Measurements from ENCODE around the gene SOCS2.

Gene SOCS2

GRCh38 chr12:93589081-93589480 lies 16.6 kb downstream of the SOCS2 start:
- Histone ChIP-seq H3K9ac (ENCODE audit: low read length) (no peak overlapping the region), H3K4me1 (ENCODE audit: low read length) (peaks cover 17% of the 10 kb centered on the region), H2AFZ (ENCODE audit: low read depth, low read length) (no peak overlapping the region)

DNA sequence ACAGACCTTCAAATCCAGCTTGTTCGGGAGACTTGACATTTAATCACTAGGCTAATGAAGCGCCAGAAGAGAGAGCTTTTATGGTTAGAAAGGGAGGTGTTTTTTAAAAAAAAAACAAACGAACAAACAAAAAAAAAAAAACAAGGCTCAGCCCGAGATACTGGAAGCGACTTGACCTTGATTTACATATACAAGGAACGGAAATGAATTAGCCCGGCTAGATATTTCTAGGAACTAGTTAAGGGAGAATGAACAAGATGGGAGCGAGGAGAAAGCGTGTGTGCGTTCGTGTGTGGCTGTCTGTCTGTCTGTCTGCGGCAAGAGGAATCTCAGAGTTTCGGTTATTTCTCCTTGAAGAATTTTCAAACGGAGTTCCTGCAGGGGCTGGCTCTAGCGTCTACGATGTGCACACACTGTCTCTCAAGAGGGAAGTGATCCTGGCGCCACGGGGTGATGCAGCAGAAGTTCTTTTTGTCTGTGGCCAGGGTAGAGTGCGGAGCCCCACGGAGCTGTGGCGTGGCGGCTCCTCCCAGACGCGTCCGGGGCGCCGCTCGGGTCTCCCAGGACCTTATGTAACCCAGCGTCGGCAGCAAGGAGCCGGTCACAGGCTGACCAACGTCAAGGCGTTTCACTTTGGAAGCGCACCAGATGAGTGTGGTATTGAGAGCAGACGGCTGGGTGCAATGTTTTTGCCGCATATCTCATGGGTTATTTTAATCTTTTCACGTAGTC lies 18.8 kb downstream of the SOCS2 start:
- Histone ChIP-seq H3K4me1 (ENCODE audit: low read length) (peaks cover 26% of the 10 kb centered on the region), H2AFZ (ENCODE audit: low read depth, low read length) (peak overlapping the region; percentile 93), H3K27ac (ENCODE audit: low read length) (peak overlapping the region; percentile 38), H3K9ac (ENCODE audit: low read length) (peak overlapping the region; percentile 72), H3K36me3 (replicated peaks; ENCODE audit: low read depth, low read length) (no peaks in the 10 kb centered on the region), H3K27me3 (ENCODE audit: low read depth, low read length) (no peaks in the 10 kb centered on the region), H4K20me1 (ENCODE audit: insufficient read depth, low read length) (no peaks in the 10 kb centered on the region), H3K9me3 (ENCODE audit: insufficient read depth, low read length) (no peaks in the 10 kb centered on the region), H3K4me2 (ENCODE audit: low read length) (peak overlapping the region; percentile 74), H3K4me3 (ENCODE audit: low read length) (peak overlapping the region; percentile 82), H3K79me2 (ENCODE audit: low read length) (no peaks in the 10 kb centered on the region)
- TF ChIP-seq CTCF (IDR thresholded peaks at IDR 0.05; ENCODE audit: low read depth, low read length), result no peak
- TF ChIP-seq EZH2phosphoT487 (IDR thresholded peaks at IDR 0.05; ENCODE audit: low read depth), result no peak

More at GRCh38 chr12:93589081-93589480, 16.6 kb downstream of the SOCS2 start:
- Histone ChIP-seq H3K79me2 (ENCODE audit: low read length) (no peaks in the 10 kb centered on the region), H3K4me2 (ENCODE audit: low read length) (no peak overlapping the region), H3K9me3 (ENCODE audit: insufficient read depth, low read length) (no peaks in the 10 kb centered on the region), H4K20me1 (ENCODE audit: insufficient read depth, low read length) (no peaks in the 10 kb centered on the region), H3K27ac (ENCODE audit: low read length) (no peak overlapping the region), H3K36me3 (replicated peaks; ENCODE audit: low read depth, low read length) (no peaks in the 10 kb centered on the region), H3K27me3 (ENCODE audit: low read depth, low read length) (no peaks in the 10 kb centered on the region), H3K4me3 (ENCODE audit: low read length) (no peak overlapping the region)
- TF ChIP-seq EZH2phosphoT487 (IDR thresholded peaks at IDR 0.05; ENCODE audit: low read depth) (no peak), CTCF (IDR thresholded peaks at IDR 0.05; ENCODE audit: low read depth, low read length) (no peak)

DNA sequence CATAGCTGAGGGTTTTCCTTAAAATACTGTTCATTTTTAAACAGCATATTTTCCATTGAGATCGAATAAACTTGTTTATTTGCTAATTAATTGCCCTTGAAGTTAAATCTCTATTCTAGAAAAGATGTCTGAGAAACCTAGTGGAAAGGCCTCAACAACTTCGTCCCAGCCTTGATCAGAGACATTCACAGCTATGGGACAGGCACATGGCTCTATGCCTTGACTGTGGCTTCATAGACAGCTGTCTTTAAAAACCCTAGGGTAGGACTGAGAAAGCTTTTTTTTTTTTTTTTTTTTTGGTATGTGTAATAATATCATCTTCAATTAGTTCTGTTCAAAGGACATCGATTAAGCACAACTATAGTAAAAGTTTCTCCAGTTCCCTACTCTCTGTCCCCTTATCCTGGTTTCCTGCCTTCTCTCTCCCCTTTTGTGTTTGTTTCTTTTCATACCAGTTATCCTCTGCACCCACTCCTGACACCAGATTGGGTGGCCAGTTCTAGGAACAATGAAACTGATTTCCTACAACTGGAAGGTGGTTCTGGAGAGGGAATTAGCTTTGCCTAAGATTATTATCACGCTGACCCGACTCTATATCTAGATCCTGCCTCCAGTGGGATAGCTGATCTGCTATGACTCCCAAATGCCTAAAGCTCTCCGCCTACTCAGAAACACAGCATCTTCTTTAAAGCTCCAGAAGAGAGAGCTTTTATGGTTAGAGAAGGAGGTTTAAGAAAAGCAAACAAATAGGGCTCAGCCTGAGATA lies 20.3 kb downstream of the SOCS2 start:
- no peaks in the 10 kb centered on the region for H3K9me3 ChIP-seq (ENCODE audit: insufficient read depth, low read length)
- TF ChIP-seq CTCF (IDR thresholded peaks at IDR 0.05; ENCODE audit: low read depth, low read length) (no peak), EZH2phosphoT487 (IDR thresholded peaks at IDR 0.05; ENCODE audit: low read depth) (no peak)
- H3K79me2 ChIP-seq (ENCODE audit: low read length), result no peaks in the 10 kb centered on the region
- H2AFZ ChIP-seq (ENCODE audit: low read depth, low read length), result no peak overlapping the region
- H4K20me1 ChIP-seq (ENCODE audit: insufficient read depth, low read length), result no peaks in the 10 kb centered on the region
- no peak overlapping the region for H3K4me3 ChIP-seq (ENCODE audit: low read length)
- H3K4me1 ChIP-seq (ENCODE audit: low read length), result peaks cover 26% of the 10 kb centered on the region
- no peaks in the 10 kb centered on the region for H3K36me3 ChIP-seq (replicated peaks; ENCODE audit: low read depth, low read length)
- no peak overlapping the region for H3K4me2 ChIP-seq (ENCODE audit: low read length)
- H3K27ac ChIP-seq (ENCODE audit: low read length), result no peak overlapping the region
- no peaks in the 10 kb centered on the region for H3K27me3 ChIP-seq (ENCODE audit: low read depth, low read length)
- H3K9ac ChIP-seq (ENCODE audit: low read length), result no peak overlapping the region

DNA sequence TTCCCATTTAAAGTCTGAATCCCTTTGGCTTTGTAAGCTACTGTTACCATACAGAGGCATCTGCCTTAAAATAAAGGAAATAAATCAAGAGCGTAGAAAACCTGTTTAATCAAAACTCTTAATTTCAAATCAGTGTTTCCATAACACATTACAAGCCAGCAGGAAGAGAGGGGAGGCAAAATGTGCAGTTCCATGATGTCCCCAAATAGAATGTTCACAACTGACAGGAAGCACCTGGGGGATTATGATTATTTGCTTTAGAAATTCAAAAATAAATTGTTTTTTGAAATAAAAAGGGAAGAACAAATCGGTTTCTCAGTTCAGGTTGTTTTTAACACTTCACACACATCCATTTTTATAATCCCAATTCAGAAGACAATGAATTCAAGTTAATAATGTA lies 21.4 kb downstream of the SOCS2 start:
- no peak overlapping the region for H3K27ac ChIP-seq (ENCODE audit: low read length)
- TF ChIP-seq CTCF (IDR thresholded peaks at IDR 0.05; ENCODE audit: low read depth, low read length) (no peak), EZH2phosphoT487 (IDR thresholded peaks at IDR 0.05; ENCODE audit: low read depth) (no peak)
- H3K9me3 ChIP-seq (ENCODE audit: insufficient read depth, low read length), result no peaks in the 10 kb centered on the region
- H3K9ac ChIP-seq (ENCODE audit: low read length), result no peak overlapping the region; the same call in 1 of the 2 replicates
- peak overlapping the region; percentile 38; the same call in 1 of the 2 replicates for H3K4me3 ChIP-seq (ENCODE audit: low read length)
- H3K27me3 ChIP-seq (ENCODE audit: low read depth, low read length), result no peaks in the 10 kb centered on the region
- peak overlapping the region; percentile 64 for H3K4me2 ChIP-seq (ENCODE audit: low read length)
- no peaks in the 10 kb centered on the region for H3K36me3 ChIP-seq (replicated peaks; ENCODE audit: low read depth, low read length)
- H3K79me2 ChIP-seq (ENCODE audit: low read length), result no peaks in the 10 kb centered on the region
- H4K20me1 ChIP-seq (ENCODE audit: insufficient read depth, low read length), result no peaks in the 10 kb centered on the region
- no peak overlapping the region for H2AFZ ChIP-seq (ENCODE audit: low read depth, low read length)
- peaks cover 26% of the 10 kb centered on the region for H3K4me1 ChIP-seq (ENCODE audit: low read length)
